Endothelial cell of umbilical vein (primary cell): Measurements from ENCODE around the gene AHRR. TPM values are rescaled to one million over a fixed set of nuclear protein-coding genes. Genes with fewer than 3 reads are reported as not detected.

Source experiments
- BruUV-seq: library from RNA; stranded (reverse); fragments of 400-500 nt; replicated peaks from 2 replicates; lab custom pipeline; 2021; lab: Mats Ljungman, UMichigan
- CTCF ChIA-PET: fragments of 300-600, 350-600 bp; sonication (Branson Sonifier 250); formaldehyde crosslinking; loops from one replicate; lab custom pipeline; 2021; ENCODE audit warnings: antibody characterized with exemption, inconsistent platforms; lab: Charles Lee
- POLR2A ChIA-PET: fragments of 300-600, 350-600 bp; sonication (Branson Sonifier 250); formaldehyde crosslinking; loops from one replicate; lab custom pipeline; 2021; ENCODE audit warnings: antibody characterized with exemption, inconsistent platforms; lab: Charles Lee
- DNase-seq: peaks from one replicate; pipeline ENCODE4 v3.0.0-alpha.2; 2011; ENCODE audit warnings: low read depth, low spot score
- FAIRE-seq: peaks from 2 replicates; lab custom pipeline; 2011; peaks lifted over from hg19 to GRCh38; lab: Jason Lieb, UNC
- H2AFZ ChIP-seq: 2 replicates; pipeline ENCODE4 v1.6.0; 2012; ENCODE audit warnings: low read depth, low read length, control low read depth, inconsistent platforms
- H3K27ac ChIP-seq: 2 replicates; pipeline ENCODE4 v1.5.1; 2011; ENCODE audit warnings: low read depth, mild to moderate bottlenecking, control low read depth, low read length, moderate library complexity; ENCODE audit not compliant: insufficient read depth
- H3K27me3 ChIP-seq, 2 experiments: 2 replicates each; pipeline versions ENCODE4 v1.6.0 to v1.6.1; 2011; ENCODE audit warnings: low read length in 2 of 2, mixed read lengths in 1 of 2; ENCODE audit not compliant: control insufficient read depth in 2 of 2, insufficient read depth in 2 of 2
- H3K36me3 ChIP-seq, 2 experiments: 2 replicates in 1 of 2; 3 replicates in 1 of 2; pipeline ENCODE4 v1.5.1; 2011; ENCODE audit warnings: low read length in 2 of 2, mild to moderate bottlenecking in 1 of 2, moderate library complexity in 1 of 2; ENCODE audit not compliant: control insufficient read depth in 2 of 2, insufficient read depth in 2 of 2; ENCODE audit errors: extremely low read depth in 1 of 2
- H3K4me1 ChIP-seq: 3 replicates; pipeline ENCODE4 v1.5.1; 2011; ENCODE audit warnings: mild to moderate bottlenecking, low read length; ENCODE audit not compliant: control insufficient read depth, insufficient read depth; ENCODE audit errors: extremely low read depth
- H3K4me2 ChIP-seq: 2 replicates; pipeline ENCODE4 v1.6.1; 2011; ENCODE audit warnings: low read length, control low read depth, mixed read lengths; ENCODE audit not compliant: insufficient read depth
- H3K4me3 ChIP-seq, 3 experiments: fragments of 200-600 bp in 1 of 3; sonication (generic), shearing (Covaris generic) in 1 of 3; replicated peaks in 1 of 3; 2 replicates each; pipeline ENCODE4 v1.5.1; 2011 to 2016; ENCODE audit warnings: control low read depth in 3 of 3, low read length in 3 of 3, mild to moderate bottlenecking in 2 of 3, inconsistent platforms in 1 of 3, low read depth in 1 of 3, moderate library complexity in 1 of 3; ENCODE audit not compliant: insufficient read depth in 1 of 3
- H3K79me2 ChIP-seq: 2 replicates; pipeline ENCODE4 v1.6.0; 2012; ENCODE audit warnings: low read length, inconsistent platforms; ENCODE audit not compliant: control insufficient read depth, insufficient read depth
- H3K9ac ChIP-seq: replicated peaks from 2 replicates; pipeline ENCODE3; 2011; ENCODE audit warnings: low read length, control low read depth; ENCODE audit not compliant: insufficient read depth; ENCODE audit errors: extremely low read depth
- H3K9me1 ChIP-seq: replicated peaks from 3 replicates; pipeline ENCODE4 v1.6.0; 2011; ENCODE audit warnings: mild to moderate bottlenecking, low read length; ENCODE audit not compliant: control insufficient read depth, insufficient read depth; ENCODE audit errors: extremely low read depth
- H3K9me3 ChIP-seq: replicated peaks from 2 replicates; pipeline ENCODE4 v1.5.1; 2012; ENCODE audit warnings: low read length, inconsistent platforms; ENCODE audit not compliant: control insufficient read depth, insufficient read depth
- H4K20me1 ChIP-seq: replicated peaks from 2 replicates; pipeline ENCODE3; 2011; ENCODE audit warnings: mild to moderate bottlenecking, low read length; ENCODE audit not compliant: control insufficient read depth, insufficient read depth; ENCODE audit errors: extremely low read depth
- FOS ChIP-seq: IDR thresholded peaks from 2 replicates; pipeline ENCODE4 v1.6.1; 2011; ENCODE audit warnings: mild to moderate bottlenecking, low read length, moderate library complexity, borderline replicate concordance; ENCODE audit not compliant: insufficient read depth
- GATA2 ChIP-seq: IDR thresholded peaks from 2 replicates; pipeline ENCODE4 v1.7.0; 2011; ENCODE audit warnings: low read depth, mild to moderate bottlenecking, moderate library complexity, mixed read lengths, low read length; ENCODE audit not compliant: insufficient read length, insufficient read depth
- JUN ChIP-seq: IDR thresholded peaks from 2 replicates; pipeline ENCODE4 v1.6.1; 2011; ENCODE audit warnings: borderline replicate concordance, low read depth; ENCODE audit not compliant: insufficient read length, insufficient read depth
- POLR2A ChIP-seq: IDR thresholded peaks from 2 replicates; pipeline ENCODE4 v1.6.1; 2012; ENCODE audit warnings: low read depth, mild to moderate bottlenecking, control low read depth, low read length
- dilution Hi-C: fragments of 300-500 bp; cut with MboI; formaldehyde crosslinking; loops from one replicate; pipeline ENCODE4 v1.15.0; 2019; ENCODE audit warnings: low sequenced_read_pairs; ENCODE audit not compliant: extremely low pct_ligation_motif_present
- intact Hi-C: fragments of 100-400 bp; cut with micrococcal nuclease; formaldehyde crosslinking; loops from one replicate; pipeline ENCODE4 v1.10.0; 2022
- polyA plus RNA-seq, 4 experiments: library from polyadenylated mRNA; depleted of rRNA in 3 of 4; stranded (reverse) in 3 of 4; unstranded in 1 of 4; fragments of >200 nt; gene quantifications; 2 replicates each; pipeline versions ENCODE4 v1.2.1 to v1.2.3, GENCODE V29; 2011 to 2012; ENCODE audit warnings: missing spikeins in 1 of 4
- total RNA-seq: library from RNA; stranded (reverse); gene quantifications from 2 replicates; pipeline ENCODE4 v1.2.3, GENCODE V29; 2021
- TF ChIP-seq, protein P1 (sequence below): IDR thresholded peaks from 2 replicates; pipeline ENCODE4 v1.6.1; 2011; ENCODE audit not compliant: insufficient read depth, insufficient read length
- TF ChIP-seq, protein P2 (sequence below), 2 donors: IDR thresholded peaks; 1 replicate in 1 of 2; 2 replicates in 1 of 2; pipeline ENCODE4 v1.5.1; 2011; ENCODE audit warnings: low read length in 2 of 2, mild to moderate bottlenecking in 2 of 2, moderate library complexity in 2 of 2, control low read depth in 1 of 2, inconsistent platforms in 1 of 2, low read depth in 1 of 2; ENCODE audit not compliant: insufficient read depth in 1 of 2; ENCODE audit errors: extremely low read depth in 1 of 2

The AHRR gene
- total and polyA plus RNA-seq, 2 donors (not counting 3 experiments of a cell fraction or from before 2014, with no cell fraction given) = 3.1 to 7.3 TPM

DNA sequence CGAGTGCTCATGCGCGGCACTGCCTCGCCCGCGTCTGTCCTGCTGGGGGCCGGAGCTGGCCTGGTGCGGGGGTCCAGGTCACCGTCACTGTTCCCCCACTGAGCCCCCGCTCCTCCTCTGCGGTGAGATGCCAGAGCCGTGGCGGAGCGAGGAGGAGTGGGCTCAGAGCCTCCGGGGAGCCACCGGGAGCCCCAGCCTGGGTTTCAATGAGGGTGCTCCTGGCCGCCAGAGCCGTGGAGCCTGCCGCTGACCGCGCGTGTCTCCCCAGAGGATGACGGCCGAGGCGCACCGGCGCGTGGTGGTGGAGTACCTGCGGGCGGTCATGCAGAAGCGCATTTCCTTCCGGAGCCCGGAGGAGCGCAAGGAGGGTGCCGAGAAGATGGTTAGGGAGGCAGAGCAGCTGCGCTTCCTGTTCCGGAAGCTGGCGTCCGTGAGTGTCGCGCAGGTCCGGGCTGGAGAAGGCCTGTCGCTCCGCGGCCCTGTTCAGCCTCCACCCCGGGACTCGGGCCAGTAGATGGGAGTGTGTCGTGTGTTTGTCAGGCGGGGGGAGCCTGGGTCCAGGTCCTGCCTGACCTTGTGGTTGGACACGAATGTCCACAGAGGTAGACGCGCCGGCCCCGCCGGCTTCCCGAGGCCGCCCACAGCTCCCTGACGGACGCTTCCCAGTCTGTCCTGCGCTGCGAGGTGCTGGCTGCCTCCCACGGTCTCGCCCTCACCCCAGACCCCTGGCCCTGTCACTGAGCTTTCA is 143.5 kb downstream of the AHRR start:
- Histone ChIP-seq H3K27me3 (no peaks in the 10 kb centered on the region), H3K9me3 (no peaks in the 10 kb centered on the region), H3K9me1 (no peaks in the 10 kb centered on the region), H2AFZ (no peak overlapping the region), H4K20me1 (no peaks in the 10 kb centered on the region), H3K36me3 (peaks cover 4 to 29% of the 10 kb centered on the region in 2 experiments), H3K4me3 (no peak overlapping the region), H3K4me1 (no peaks in the 10 kb centered on the region), H3K79me2 (no peaks in the 10 kb centered on the region), H3K4me2 (no peak overlapping the region), H3K27ac (no peak overlapping the region), H3K9ac (no peak overlapping the region)
- intact Hi-C loops (no loop called here), dilution Hi-C loops (no loop called here)
- CTCF ChIA-PET = interaction anchor here (0.8 kb wide), 1 partner anchor 18 kb away, joined by 3 read pairs; no protein-coding TSS in a partner anchor
- TF ChIP-seq POLR2A = no peak
- TF ChIP-seq, protein P1, sequence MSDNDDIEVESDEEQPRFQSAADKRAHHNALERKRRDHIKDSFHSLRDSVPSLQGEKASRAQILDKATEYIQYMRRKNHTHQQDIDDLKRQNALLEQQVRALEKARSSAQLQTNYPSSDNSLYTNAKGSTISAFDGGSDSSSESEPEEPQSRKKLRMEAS = no peak
- no peak for TF ChIP-seq FOS
- TF ChIP-seq JUN = no peak
- TF ChIP-seq, protein P2, sequence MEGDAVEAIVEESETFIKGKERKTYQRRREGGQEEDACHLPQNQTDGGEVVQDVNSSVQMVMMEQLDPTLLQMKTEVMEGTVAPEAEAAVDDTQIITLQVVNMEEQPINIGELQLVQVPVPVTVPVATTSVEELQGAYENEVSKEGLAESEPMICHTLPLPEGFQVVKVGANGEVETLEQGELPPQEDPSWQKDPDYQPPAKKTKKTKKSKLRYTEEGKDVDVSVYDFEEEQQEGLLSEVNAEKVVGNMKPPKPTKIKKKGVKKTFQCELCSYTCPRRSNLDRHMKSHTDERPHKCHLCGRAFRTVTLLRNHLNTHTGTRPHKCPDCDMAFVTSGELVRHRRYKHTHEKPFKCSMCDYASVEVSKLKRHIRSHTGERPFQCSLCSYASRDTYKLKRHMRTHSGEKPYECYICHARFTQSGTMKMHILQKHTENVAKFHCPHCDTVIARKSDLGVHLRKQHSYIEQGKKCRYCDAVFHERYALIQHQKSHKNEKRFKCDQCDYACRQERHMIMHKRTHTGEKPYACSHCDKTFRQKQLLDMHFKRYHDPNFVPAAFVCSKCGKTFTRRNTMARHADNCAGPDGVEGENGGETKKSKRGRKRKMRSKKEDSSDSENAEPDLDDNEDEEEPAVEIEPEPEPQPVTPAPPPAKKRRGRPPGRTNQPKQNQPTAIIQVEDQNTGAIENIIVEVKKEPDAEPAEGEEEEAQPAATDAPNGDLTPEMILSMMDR (IDR thresholded peaks at IDR 0.05; ENCODE audit: extremely low read depth in 1 of 2, insufficient read depth in 1 of 2, low read depth in 1 of 2, low read length in 2 of 2) = no peak
- TF ChIP-seq GATA2 = no peak
- POLR2A ChIA-PET = no interaction called here
- FAIRE-seq (no peak), DNase-seq (no peak)
- BruUV-seq = no TSS peak
